Measurements from ENCODE around the gene RPTOR.

GRCh38 chr17:80892900-80893603 is 348.4 kb downstream of the RPTOR start:
- TF ChIP-seq SUPT20H (IDR thresholded peaks at IDR 0.05; ENCODE audit: borderline replicate concordance, control insufficient read depth, low read depth, low read length) (no peak), CTCF (IDR thresholded peaks at IDR 0.05 in 2 of 3, conservative IDR thresholded peaks at IDR 0.05 in 1 of 3; ENCODE audit: control insufficient read depth in 2 of 3, extremely low read depth in 1 of 3, insufficient read depth in 1 of 3, low read depth in 3 of 3, low read length in 3 of 3) (no peak), MAX (IDR thresholded peaks at IDR 0.05; ENCODE audit: low read depth, low read length) (no peak), RUNX3 (IDR thresholded peaks at IDR 0.05; ENCODE audit: low read length) (no peak), RCOR1 (conservative IDR thresholded peaks at IDR 0.05; ENCODE audit: low read depth, low read length) (no peak), EZH2 (IDR thresholded peaks at IDR 0.05; ENCODE audit: borderline replicate concordance, control insufficient read depth, low read depth, low read length) (no peak), POLR2AphosphoS5 (IDR thresholded peaks at IDR 0.05; ENCODE audit: low read length) (no peak), FOXM1 (IDR thresholded peaks at IDR 0.05; ENCODE audit: low read depth, low read length) (no peak), NFIC (IDR thresholded peaks at IDR 0.05; ENCODE audit: low read depth, low read length) (no peak), JUND (IDR thresholded peaks at IDR 0.05; ENCODE audit: low read depth, low read length) (no peak), POLR2A (IDR thresholded peaks at IDR 0.05; ENCODE audit: low read depth, low read length) (no peak)
- TF ChIP-seq, protein P1, sequence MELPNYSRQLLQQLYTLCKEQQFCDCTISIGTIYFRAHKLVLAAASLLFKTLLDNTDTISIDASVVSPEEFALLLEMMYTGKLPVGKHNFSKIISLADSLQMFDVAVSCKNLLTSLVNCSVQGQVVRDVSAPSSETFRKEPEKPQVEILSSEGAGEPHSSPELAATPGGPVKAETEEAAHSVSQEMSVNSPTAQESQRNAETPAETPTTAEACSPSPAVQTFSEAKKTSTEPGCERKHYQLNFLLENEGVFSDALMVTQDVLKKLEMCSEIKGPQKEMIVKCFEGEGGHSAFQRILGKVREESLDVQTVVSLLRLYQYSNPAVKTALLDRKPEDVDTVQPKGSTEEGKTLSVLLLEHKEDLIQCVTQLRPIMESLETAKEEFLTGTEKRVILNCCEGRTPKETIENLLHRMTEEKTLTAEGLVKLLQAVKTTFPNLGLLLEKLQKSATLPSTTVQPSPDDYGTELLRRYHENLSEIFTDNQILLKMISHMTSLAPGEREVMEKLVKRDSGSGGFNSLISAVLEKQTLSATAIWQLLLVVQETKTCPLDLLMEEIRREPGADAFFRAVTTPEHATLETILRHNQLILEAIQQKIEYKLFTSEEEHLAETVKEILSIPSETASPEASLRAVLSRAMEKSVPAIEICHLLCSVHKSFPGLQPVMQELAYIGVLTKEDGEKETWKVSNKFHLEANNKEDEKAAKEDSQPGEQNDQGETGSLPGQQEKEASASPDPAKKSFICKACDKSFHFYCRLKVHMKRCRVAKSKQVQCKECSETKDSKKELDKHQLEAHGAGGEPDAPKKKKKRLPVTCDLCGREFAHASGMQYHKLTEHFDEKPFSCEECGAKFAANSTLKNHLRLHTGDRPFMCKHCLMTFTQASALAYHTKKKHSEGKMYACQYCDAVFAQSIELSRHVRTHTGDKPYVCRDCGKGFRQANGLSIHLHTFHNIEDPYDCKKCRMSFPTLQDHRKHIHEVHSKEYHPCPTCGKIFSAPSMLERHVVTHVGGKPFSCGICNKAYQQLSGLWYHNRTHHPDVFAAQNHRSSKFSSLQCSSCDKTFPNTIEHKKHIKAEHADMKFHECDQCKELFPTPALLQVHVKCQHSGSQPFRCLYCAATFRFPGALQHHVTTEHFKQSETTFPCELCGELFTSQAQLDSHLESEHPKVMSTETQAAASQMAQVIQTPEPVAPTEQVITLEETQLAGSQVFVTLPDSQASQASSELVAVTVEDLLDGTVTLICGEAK (IDR thresholded peaks at IDR 0.05; ENCODE audit: borderline replicate concordance): no peak
